ENCODE data around the gene ANKRD13B. TPM values are rescaled to one million over a fixed set of nuclear protein-coding genes. Genes with fewer than 3 reads are reported as not detected.
A peak's percentile ranks its signal among the peaks of the same experiment; 100 is the strongest.

ANKRD13B gene
- total and polyA plus RNA-seq, 2 of the 13 experiments (the other 11 are each of a cell fraction or from before 2014, with no cell fraction given) = 1.7 to 1.8 TPM

GRCh38 chr17:29565643-29566472, 27.1 kb upstream of the ANKRD13B start (continued):
- TF ChIP-seq ZNF704 (CRISPR knock-in tag; IDR thresholded peaks at IDR 0.05; ENCODE audit: borderline replicate concordance) (no peak), SRSF4 (IDR thresholded peaks at IDR 0.05; ENCODE audit: low read depth, low read length, poor library complexity, severe bottlenecking) (no peak), NRL (CRISPR knock-in tag; IDR thresholded peaks at IDR 0.05; ENCODE audit: borderline replicate concordance) (peak; percentile 75), USF2 (IDR thresholded peaks at IDR 0.05; ENCODE audit: low read depth, low read length) (no peak), USF2 (CRISPR knock-in tag; IDR thresholded peaks at IDR 0.05; ENCODE audit: borderline replicate concordance) (0 out of 2 replicates have a peak, but pooled peaks have one; percentile 40), MTF2 (CRISPR knock-in tag; IDR thresholded peaks at IDR 0.05; ENCODE audit: borderline replicate concordance) (peak; percentile 71; the same call in 1 of the 2 replicates)
- TF ChIP-seq, protein P1, sequence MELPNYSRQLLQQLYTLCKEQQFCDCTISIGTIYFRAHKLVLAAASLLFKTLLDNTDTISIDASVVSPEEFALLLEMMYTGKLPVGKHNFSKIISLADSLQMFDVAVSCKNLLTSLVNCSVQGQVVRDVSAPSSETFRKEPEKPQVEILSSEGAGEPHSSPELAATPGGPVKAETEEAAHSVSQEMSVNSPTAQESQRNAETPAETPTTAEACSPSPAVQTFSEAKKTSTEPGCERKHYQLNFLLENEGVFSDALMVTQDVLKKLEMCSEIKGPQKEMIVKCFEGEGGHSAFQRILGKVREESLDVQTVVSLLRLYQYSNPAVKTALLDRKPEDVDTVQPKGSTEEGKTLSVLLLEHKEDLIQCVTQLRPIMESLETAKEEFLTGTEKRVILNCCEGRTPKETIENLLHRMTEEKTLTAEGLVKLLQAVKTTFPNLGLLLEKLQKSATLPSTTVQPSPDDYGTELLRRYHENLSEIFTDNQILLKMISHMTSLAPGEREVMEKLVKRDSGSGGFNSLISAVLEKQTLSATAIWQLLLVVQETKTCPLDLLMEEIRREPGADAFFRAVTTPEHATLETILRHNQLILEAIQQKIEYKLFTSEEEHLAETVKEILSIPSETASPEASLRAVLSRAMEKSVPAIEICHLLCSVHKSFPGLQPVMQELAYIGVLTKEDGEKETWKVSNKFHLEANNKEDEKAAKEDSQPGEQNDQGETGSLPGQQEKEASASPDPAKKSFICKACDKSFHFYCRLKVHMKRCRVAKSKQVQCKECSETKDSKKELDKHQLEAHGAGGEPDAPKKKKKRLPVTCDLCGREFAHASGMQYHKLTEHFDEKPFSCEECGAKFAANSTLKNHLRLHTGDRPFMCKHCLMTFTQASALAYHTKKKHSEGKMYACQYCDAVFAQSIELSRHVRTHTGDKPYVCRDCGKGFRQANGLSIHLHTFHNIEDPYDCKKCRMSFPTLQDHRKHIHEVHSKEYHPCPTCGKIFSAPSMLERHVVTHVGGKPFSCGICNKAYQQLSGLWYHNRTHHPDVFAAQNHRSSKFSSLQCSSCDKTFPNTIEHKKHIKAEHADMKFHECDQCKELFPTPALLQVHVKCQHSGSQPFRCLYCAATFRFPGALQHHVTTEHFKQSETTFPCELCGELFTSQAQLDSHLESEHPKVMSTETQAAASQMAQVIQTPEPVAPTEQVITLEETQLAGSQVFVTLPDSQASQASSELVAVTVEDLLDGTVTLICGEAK (IDR thresholded peaks at IDR 0.05) = no peak
- TF ChIP-seq, protein P1 (CRISPR knock-in tag; IDR thresholded peaks at IDR 0.05) = peak; percentile 43

Measured in HepG2 (cell line).